T-helper 1 cell treated with Interleukin-12 subunit alpha and Interleukin-12 subunit beta and Interleukin-4 antibody, amounts not matched to agents 30 ng/mL and 1 ng/mL, for 36 hours (primary cell): ENCODE data around the gene RIBC2. TPM values are rescaled to one million over a fixed set of nuclear protein-coding genes. Genes with fewer than 3 reads are reported as not detected.
"Not testable (repeated sequence)": the region's sequence is repeated elsewhere in the genome, so short reads cannot be mapped to it uniquely, and the experiment has no call there.

Experiments
- intact Hi-C: fragments of 100-400 bp; cut with micrococcal nuclease; formaldehyde crosslinking; loops from one replicate; pipeline ENCODE4 v1.15.1; 2024
- total RNA-seq: library from RNA; stranded (reverse); gene quantifications from 2 replicates; pipeline ENCODE4 v1.2.3, GENCODE V29; 2022

RIBC2 gene
- total RNA-seq, 1 donor from 2014 or later: 7.6 TPM

DNA sequence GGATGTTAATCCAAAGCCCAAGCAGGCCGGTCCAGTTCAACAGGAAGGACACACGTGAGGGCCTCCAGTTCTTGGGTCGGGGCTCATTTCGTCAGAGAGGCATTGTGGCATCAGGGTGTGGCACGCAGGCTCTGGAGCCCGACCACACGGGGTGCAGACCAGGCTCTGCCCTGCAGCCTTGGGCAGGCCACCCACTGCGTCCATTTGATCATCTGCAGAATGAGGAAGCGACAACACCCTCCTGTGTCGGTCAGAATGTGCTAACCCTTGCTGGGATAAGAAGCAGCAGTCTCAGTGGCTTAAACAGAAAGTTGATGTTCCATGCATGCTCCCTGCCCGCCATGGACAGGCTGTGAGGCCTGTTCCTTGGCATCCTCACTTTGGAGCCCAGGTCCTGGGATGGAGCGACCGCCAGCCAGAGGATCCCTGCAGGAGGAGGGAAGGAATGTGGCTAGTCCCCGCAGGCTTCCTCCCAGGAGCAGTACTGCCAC is 10.8 kb downstream of the RIBC2 start:
- intact Hi-C loops: no loop called here

DNA sequence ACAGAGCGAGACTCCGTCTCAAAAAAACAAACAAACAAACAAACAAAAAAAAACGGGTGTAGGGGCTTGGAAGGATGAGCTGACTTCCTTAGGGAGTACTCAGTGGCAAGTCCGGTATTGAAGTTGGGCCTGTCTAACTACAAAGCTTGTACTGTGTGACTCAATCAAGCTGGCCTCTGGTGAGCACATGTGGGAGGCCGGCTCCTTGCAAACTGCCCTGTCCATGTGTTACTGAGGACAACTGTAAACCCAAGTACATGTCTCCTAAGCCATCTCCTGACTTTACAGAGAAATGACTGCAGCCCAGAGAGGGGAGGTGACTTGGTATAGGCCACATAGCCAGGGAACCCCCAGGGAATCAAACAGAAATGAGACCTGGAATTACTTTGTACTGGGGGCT is 11.6 kb downstream of the RIBC2 start:
- intact Hi-C loops: no loop called here

DNA sequence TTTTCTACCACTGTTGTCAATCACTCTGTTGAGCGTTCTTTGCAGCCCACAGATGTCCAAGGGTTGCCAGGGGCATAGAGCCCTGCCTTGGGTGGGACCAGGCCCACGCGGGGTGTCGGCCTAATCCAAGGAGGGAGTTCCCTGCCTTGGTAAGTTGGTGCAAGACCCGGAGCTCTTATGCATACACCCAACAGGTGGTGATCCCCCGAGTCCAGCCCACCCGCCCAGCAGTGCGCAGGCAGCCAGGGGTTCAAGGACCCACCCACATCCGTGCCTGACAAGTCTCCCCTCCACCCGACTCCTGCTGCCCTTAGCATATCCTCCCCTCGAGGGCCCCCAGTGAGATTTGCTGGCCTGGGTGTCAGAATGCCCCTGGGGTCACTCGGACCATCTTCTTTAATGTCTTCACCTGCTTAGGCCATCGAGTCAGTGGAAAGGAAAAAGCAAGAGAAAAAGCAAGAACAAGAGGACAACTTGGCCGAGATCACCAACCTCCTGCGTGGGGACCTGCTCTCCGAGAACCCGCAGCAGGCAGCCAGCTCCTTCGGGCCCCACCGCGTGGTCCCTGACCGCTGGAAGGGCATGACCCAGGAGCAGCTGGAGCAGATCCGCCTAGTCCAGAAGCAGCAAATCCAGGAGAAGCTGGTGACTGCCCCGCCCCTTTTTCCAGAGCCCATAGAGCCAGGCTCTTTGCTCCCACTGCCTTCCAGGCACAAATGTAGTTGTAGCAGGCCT is 12.2 kb downstream of the RIBC2 start:
- intact Hi-C loops: no loop called here

DNA sequence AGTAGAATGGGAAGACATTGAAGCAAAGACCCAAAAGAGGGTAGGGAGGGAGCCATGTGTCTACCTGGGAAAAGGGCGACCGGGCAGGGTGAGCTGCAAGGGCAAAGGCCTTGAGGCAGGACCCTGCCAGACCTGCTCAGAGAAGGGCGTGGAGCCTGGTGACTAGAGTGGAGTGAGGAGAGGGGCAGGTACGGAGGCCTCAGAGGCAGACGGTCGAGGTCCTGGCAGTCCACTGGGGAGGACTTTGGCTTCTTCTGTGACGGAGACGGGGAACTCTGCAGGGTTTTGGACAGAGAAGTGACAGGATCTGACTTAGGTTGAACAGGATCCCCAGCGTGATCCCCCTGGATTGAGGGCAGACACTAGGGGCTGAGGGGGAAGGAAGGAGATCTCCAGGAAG is 12.9 kb downstream of the RIBC2 start:
- intact Hi-C loops: no loop called here

DNA sequence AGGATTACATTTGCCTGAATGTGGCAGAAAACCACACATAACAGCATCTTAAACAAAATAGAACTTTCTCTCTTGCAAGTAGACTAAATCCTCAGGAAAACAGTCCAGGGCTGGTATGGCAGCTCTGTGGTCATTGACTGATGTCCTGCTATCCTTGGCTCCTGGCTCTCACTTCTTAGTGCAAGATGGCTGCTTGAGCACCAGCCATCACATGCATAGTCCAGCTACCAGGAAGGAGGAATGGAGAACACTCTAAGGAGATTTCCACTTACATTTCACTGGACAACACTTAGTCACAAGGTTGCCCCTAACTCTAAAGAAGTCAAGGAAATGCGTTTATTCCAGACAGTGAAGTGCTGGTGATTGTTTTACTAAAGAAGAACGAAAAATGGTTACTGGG is 13.6 kb downstream of the RIBC2 start:
- intact Hi-C loops: no loop called here

DNA sequence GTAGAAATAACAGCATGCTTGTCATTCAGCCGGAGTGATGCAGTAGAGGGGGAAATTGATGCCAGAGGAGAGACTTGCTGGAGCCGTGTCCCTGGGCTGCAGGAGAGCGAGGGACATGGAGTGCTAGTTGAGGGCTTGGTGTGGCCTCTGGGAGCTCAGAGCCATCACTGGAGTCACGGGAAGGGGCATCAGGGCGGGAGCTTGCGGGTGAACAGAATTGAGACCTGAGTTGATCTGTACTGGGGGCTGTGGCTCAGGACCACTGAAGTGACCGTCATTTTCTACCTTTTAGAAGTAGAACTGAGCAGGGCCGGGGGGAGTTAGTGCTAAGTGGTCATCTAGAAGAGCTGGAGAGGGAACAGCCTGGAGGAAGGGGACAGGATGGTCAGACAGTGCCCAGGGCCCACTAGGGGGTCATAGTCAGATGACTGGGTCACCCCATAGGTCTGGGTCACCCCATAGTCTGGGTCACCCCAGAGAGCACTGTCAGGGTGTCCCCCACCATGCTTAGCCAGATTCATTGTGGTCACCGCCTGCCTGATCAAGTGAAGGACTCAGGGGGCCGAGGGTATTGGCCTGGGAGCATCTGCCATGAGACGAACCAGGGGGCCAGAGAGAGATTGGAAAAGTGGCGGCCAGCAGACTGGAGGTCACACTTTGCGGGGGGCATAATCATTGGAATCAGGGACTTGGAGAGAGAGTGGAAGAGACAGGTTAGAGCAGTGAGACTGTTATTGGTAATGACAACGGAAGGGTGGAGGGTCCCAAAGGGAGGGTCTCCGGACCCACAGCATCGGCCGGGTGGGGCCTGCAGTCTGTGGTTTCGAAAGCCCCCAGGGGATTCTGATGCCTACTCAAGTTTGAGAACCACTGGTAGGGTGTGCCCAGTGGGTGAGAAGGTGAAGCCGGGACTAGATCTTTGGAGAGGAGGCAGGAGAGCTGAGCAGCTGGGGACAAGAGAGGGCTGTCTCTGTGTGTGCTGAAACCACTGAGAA is 15.2 kb downstream of the RIBC2 start:
- intact Hi-C loops: no loop called here

DNA sequence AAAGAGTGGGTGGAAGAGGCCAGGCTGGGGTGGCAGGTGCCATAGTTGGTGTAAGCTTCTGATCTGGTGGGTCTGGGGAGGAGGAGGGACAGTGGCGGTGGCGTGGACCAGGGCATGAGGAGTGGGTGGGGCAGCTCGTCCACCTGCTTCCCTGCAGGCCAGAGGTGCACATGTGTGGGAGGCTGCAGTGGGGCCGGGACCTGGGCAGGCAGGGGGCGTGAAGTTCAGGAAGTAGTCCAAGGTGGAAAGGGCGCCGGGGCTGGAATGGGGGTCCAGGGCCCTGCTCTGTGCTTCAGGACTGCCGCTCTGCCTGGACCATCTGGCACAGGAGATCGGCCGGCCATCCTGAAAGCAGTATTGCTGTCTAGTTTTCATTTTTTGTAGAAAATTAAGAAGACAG is 15.9 kb downstream of the RIBC2 start:
- intact Hi-C loops: no loop called here

DNA sequence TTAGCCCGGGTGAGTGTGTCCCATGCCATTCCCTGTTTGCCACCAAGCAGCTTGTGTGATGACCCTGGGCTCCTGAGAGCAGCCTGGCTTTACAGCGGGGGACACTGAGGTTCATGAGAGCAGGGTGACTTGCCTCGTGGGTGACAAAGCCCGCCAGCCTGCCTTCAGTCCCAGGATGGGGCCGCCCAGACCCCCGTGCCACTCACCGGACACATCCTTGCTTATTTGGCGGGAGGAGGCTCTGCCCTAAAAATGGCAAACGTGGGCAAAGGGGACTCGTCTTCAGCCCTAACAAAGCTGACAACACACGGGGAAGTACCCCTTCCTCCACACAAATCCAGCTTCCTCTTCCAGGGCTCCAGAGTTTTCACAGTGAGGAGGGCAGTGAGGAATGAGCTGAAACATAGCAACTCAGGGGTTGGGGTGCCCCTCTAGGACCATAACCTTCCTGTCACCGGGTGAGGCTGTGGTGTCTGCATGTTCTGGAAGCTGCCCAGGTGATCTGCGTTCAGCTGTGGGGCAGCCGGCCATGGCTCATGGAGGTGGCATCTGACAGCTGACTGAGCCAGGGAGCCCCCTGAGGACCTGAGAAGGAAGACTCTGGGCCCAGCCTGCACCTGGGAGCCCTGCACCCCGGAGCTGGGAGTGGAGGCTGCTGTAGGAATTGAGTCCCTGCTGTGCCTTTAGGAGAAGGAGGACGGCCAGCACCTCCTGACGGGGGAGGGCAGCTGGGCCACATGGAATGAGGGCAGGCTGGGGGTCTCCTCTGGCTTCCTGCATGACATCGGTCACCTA is 16.7 kb downstream of the RIBC2 start:
- intact Hi-C loops: no loop called here

DNA sequence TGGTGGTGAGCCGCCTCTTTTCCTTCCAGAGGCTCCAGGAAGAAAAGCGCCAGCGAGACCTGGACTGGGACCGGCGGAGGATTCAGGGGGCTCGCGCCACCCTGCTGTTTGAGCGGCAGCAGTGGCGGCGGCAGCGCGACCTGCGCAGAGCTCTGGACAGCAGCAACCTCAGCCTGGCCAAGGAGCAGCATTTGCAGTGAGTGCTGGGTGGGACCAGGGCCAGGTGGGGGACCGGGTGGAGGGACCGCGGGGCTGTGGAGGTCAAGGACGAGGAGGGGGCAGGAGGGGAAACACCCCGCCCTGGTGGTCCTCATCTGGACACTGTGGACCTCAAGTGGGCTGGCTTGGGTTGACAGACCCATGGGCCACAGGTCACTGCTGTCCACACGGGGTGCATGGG is 17.4 kb downstream of the RIBC2 start:
- intact Hi-C loops: no loop called here

DNA sequence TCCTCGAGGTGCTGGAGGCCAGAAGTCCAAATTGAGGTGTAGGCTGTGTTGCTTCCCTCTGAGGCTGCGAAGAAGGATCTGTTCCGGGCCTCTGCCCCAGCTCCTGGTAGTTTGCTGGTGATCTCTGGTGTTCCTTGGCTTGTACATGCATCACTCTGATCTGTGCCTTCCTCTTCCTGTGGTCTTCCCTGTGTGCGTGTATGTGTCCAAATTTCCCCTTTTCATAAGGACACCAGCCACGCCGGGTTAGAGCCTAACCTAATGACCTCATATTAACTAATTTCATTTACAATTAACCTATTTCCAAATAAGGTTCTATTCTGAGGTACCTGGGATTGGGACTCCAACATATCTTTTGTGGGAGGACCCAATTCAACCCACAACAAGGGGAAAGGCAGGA is 21.5 kb downstream of the RIBC2 start:
- intact Hi-C loops: loop anchor here (1.0 kb wide), 4 partner anchors 21 to 195 kb away; partner anchors contain the start of genes FAM118A and KIAA0930

DNA sequence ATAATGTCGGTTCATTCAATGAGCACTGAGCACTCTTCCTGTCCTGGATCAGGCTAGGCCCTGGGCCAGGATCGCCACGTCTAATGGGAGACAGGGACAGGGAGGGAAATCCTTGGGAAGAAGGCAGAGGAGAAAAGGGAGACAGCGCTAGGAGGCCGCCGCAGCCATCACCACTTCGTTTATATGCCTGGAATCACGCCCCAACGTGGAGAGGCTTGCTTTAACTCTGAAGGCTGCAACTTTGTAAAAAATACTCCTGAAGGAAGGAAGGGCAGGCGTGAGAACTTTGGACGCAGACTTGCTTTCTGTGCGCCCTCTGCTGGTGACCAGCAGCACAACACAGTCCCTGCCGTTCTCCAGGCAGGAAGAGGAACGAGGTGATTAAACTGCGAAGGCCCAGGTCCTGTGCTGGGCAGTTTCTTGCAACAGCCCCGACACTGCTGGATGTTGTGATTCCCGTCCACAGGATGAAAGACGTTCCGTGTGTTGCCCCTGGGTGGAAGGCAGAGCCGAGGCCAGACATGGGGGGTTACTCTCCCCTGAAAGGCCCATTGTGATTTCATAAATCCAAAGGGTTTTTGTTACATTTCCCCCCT is 22.1 kb downstream of the RIBC2 start:
- intact Hi-C loops: loop anchor here (1.0 kb wide), 4 partner anchors 21 to 195 kb away; partner anchors contain the start of genes FAM118A and KIAA0930

DNA sequence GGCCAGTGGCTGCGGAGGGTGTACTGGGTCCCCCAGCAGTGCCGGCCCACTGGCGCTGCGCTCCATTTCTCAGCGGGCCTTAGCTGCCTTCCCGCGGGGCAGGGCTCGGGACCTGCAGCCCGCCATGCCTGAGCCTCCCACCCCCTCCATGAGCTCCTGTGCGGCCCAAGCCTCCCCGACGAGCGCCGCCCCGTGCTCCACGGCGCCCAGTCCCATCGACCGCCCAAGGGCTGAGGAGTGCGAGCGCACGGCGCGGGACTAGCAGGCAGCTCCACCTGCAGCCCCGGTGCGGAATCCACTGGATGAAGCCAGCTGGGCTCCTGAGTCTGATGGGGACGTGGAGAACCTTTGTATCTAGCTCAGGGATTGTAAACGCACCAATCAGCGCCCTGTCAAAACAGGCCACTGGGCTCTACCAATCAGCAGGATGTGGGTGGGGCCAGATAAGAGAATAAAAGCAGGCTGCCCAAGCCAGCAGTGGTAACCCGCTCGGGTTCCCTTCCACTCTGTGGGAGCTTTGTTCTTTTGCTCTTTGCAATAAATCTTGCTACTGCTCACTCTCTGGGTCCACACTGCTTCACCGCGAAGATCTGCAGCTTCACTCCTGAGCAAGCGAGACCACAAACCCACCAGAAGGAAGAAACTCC is 23.5 kb downstream of the RIBC2 start:
- intact Hi-C loops: not testable (repeated sequence)

DNA sequence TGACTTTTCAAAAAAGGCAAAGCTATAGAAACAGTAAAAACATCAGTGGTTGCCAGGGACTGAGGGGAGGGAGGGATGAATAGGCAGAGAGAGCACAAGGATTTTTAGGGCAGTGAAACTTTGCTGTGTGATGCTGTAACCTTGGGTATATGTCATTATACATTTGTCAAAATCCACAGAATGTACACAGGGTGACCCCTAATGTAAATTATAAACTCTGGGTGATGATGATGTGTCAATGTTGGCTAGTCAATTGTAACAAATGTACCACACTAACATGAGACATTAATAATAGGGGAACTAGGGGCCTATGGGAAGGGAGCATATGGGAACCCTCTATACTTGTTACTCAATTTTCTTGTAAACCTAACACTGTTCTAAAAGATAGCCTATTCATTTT is 24.8 kb downstream of the RIBC2 start:
- intact Hi-C loops: no loop called here

DNA sequence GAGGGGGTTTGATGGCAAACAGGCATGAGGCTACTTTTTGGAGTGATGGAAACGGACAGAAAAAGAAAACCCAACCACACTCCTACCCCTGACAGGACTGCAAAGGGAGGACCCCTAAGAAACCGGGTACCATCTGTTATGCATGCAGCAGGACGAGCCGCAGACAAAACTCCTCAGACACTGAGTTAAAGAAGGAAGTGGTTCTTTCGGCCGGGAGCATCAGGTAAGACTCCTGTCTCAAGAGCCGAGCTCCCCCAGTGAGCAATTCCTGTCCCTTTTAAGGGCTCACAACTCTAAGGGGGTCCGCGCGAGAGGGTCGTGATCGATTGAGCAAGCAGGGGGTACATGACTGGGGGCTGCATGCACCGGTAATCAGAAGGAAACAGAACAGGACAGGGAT is 27.2 kb downstream of the RIBC2 start:
- intact Hi-C loops: loop anchor here (2.0 kb wide), 1 partner anchor 112 kb away; no protein-coding TSS in a partner anchor

DNA sequence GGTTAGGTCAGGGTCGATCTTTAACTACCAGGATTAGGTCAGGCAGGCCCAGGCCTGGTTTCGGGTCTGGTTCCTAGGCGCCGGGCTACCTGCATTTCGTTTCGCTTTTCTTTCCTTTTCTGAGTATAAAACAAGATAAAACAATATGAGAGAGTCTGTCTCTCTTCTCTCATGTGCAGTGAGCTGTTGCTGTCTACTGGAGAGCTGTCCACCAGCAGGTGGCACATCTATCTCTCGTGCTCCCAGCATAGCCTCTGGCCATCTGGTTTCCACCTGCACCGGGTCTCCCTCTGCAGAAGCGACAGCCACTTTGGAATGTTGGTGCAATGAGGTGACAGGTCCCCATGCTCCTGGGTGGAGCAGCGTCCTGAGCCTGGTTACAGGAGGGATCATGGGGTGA is 27.6 kb downstream of the RIBC2 start:
- intact Hi-C loops: loop anchor here (2.0 kb wide), 1 partner anchor 112 kb away; no protein-coding TSS in a partner anchor

DNA sequence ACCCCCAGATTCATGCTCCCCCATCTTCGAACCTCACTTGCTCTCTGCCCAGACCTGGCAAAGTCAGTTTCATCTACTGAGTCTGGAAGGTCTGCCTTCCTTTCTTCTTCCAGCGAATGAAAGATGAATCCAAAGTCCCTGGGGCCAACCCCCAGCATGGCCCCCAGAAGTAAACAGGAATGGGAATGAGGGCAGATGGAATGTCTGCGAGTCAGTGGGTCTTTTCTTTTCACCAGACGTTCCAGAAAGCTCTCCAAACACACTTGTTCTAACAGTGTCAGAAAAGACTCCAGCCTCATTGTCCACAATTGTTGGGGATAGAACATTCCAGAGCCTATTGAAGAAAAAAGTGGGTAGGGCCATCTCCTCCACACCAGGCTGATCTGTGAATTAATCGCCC is 28.6 kb downstream of the RIBC2 start:
- intact Hi-C loops: no loop called here

DNA sequence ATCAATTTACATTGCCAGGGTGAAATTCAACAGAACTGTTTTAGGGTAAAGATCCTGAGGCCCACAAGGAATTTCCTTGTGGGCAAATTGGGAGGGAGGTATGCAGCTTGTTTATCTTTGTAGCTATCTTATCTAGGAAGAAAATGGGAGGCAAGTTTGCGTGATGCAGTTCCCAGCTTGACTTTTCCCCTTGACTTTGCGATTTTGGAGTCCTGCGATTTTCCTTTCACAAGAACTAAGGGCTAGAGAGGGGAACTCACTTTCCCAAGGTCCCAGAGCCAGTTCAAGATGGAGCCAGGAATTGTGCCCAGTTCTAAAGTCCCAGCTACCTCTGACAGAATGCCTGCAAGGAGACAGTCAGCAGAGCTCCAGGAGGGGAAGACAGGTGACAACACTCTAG is 30.7 kb downstream of the RIBC2 start:
- intact Hi-C loops: no loop called here

DNA sequence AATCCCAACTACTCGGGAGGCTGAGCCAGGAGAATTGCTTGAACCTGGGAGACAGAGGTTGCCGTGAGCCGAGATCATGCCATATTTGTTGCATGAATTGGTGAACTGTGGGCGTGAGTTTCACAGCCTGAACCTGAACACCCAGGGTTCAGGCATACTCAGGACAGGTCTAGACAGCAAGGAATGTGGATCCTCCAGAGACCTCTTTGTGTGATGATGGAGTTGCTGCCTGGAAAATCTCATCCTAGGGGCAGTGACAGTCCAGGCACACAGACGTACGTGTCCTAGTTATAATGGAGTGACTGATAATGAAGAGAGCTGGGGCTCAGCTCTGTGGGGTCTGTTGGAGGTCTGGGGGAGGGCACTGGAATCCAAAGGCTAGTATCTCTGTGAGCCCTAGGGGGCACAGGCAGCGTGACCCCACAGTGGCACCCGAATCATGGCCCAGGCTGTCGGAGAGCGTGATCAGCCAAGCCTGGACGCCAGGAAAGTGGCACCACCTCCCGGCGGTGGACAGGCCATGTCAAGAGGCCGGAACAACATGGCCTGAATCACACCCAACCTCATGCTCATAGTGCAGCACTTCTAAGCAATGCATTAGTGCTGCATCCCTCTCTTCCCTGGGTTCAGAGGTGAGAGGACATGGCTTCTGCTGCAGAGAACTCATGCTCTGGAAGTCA is 31.7 kb downstream of the RIBC2 start:
- intact Hi-C loops: no loop called here

DNA sequence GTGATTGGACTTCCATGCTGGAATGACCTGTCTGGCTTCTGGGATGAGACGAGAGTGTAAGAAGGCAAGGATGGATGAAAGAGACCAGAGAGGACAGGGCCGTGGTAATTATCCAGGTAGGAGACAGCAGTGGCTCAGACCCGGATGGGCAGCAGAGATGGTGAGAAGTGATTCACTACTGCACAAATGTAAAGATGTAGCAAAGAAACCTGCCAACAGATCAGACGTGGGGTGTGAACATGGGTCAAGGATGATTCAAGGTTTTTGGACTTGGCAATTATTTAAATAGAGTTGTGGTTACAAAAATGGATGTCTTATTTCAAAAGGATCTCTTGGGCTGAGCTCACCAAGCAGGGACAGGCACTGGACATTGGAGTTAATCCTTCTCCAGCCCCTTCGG is 32.7 kb downstream of the RIBC2 start:
- intact Hi-C loops: no loop called here

DNA sequence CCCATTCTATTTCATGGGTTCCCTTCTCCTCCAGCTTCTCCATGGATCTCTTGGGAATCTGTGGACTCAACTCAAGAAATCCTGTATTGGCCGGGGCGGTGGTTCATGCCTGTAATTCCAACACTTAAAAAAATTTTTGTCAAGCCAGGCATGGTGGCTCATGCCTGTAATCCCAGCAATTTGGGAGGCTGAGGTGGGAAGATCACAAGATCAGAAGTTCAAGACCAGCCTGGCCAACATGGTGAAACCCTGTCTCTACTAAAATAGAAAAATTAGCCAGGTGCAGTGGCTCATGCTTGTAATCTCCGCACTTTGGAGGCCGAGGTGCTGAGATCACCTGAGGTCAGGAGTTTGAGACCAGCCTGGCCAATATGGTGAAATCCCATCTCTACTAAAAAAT is 34.1 kb downstream of the RIBC2 start:
- intact Hi-C loops: not testable (repeated sequence)
